ENCODE results near the gene C10orf67. TPM values are rescaled to one million over a fixed set of nuclear protein-coding genes. Genes with fewer than 3 reads are reported as not detected.
"Not testable (repeated sequence)": the region's sequence is repeated elsewhere in the genome, so short reads cannot be mapped to it uniquely, and the experiment has no call there.

The C10orf67 gene
- polyA plus RNA-seq, 3 donors = 0.45 TPM; not detected in 2

DNA sequence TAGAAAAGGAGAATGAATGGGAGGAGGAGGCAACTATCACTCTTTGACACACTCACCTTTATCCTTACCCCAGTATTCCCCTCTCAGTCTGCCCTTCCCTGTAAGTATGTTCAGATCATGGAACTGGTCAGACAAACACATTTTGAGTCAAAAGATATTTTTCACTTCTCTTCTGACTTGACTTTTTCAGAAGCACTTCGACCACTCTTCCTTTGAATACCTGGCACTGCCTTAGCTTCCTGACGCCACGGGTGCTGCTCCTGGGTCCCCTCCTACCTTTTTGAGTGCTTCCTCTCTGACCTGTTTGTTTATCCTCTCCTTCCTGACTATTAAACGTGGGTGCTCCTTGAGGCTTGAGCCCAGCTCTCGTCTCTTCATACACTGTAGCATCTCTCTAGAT lies 19.8 kb upstream of the C10orf67 start:
- 48 to 69% (median 49%) methylated on average over 5 of the region's 5 CpGs for WGBS, 3 donors
- no peak overlapping the region for H3K27ac ChIP-seq (ENCODE audit: low read depth, low read length)

DNA sequence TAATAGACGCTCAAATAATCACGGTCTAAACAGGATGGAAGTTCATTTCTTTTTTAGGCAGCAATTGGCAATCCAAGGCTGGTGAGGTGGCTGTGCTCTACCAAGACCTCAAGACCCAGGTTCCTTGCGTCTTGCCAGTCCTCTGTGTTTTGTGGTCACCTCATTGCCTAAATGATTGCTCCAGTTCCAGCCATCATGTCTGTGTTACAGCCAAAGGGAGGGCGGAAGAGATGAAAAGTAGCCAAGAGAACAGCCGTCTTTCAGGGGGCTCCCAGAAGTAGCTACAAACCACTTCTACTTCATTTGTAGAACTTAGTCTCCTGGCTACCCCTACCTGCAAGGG lies 19.2 kb upstream of the C10orf67 start:
- WGBS, 3 donors = 88 to 94% (median 91%) methylated on average over 5 of the region's 5 CpGs
- H3K27ac ChIP-seq (ENCODE audit: low read depth, low read length) = no peak overlapping the region

DNA sequence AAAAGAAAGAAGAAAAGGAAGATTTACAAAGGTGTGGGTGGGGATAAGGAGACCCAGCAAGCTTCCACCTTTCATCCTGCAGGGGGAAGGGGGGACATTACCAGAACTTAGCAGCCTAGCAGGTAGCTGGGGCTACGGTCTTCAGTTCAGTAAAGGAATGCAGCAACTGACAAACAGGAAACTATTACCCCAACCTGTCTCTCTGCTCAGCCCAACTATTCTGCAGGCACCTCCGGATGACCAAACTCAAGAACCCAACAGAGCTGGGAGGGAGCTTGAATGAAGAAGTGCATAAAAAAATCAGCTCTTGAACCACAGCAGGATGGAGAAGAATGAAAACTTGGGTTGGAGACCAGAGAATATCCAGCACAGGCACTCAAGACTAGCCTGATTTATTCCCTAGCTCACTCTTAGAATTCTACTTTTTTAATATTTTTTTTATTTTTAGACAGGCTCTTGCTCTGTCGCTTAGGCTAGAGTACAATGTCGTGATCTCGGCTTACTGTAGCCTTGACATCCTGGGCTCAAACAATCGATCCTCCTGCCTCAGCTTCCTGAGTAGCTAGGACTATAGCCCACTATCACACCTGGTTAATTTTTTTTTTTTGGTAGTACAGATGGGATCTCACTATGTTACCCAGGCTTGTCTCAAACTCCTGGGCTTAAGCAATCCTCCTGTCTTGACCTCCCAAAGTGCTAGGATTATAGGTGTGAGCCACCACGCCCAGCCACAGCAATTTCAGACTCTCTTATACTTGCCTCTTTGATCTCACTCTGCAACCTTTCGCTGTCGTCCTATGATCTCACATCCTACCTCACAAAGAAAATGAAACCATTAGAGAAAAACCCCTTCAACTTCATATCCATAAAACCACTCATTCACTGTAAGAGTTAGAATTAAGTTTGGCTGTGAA lies 18.5 kb upstream of the C10orf67 start:
- WGBS, 3 donors = 74 to 81% (median 78%) methylated on average over 9 of the region's 9 CpGs
- no peak overlapping the region for H3K27ac ChIP-seq (ENCODE audit: low read depth, low read length)

DNA sequence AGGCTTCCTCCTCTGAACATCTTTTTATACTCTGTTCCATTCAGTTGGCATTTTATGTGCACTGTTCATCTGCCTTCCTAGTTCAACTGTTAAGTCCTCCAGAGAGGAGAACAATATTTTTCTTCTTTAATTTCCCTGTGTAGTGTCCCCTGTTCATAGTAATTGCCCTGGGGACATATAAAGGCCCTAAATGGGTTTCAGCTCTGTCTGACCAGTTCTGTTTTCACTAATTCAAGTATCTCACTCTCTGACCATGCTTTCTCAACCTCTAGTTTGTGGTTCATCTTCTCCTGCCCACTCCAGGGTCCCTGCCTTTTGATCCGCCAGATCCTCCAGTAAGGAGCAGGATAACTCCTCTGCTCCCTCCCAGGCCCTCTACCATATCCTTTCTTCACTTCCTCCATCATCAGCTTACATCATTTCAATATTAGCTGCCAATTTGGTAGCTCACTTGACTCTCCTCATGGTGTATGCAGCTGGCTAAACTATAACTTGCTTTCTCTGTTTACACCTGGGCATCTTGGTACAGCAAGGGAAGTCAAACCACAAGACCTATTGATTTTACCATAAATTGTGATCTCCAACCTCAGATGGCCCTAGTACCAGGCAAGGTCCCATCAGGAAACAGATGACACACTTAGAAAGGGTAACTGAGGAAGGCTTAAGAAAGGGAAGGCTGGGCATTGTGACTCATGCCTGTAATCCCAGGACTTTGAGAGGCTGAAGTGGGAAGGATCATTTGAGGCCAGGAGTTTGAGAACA lies 17.7 kb upstream of the C10orf67 start:
- no peak overlapping the region for H3K27ac ChIP-seq (ENCODE audit: low read depth, low read length)
- WGBS, 3 donors = 72 to 88% (median 86%) methylated on average over 1 of the region's 1 CpG

DNA sequence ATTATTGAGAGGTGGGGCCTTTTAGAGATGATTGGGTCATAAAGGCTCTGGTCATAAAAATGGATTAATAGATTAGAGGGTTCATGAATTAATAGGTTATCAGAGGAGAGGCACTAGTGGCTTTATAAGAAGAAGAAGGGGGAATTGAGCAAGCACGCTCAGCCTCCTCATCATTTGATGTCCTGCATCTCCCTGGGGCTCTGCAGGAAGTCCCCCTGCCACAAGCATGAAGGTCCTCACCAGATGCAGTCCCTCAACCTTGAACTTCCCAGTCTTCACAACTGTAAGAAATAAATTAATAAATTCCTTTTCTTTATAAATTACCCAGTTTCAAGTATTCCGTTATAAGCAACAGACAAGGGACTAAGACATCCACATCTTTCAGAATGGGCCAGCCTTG lies 17.1 kb upstream of the C10orf67 start:
- 85 to 96% (median 92%) methylated on average over 2 of the region's 2 CpGs for WGBS, 3 donors
- H3K27ac ChIP-seq (ENCODE audit: low read depth, low read length) = no peak overlapping the region

DNA sequence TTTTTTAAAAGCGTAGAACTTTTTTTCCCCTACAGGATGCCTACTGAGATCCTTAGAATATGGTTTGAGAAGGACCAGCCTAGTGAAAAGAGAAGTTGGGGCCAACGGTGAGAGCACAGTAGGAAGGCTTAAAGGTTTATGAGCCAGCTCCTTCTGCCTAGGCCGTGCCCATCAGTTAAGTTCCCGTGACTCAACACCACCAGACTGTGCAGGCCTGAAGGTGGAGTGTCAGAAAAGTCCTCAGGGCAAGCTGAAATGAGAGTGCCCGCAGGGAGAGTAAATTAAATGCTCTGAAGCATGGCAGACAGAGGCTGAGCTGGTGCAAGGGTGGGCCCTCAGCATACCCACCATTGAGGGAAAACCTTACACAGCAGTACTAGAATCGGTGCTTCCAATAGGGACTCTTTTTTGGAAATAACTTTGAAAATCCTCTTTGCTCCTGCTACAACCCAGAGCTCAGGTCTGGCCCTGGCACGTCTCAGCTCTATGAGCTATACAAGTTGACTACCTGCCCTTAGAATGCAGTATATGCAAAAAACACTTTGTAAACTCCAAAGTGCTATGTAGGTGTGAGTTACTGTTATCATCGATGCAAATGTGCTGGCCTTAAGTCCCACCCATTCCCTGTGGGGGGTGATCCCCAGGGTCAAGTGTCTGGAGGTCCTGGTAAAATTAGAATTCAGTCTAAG lies 15.2 kb upstream of the C10orf67 start:
- WGBS, 3 donors = 80 to 90% (median 85%) methylated on average over 8 of the region's 8 CpGs
- no peak overlapping the region for H3K27ac ChIP-seq (ENCODE audit: low read depth, low read length)

DNA sequence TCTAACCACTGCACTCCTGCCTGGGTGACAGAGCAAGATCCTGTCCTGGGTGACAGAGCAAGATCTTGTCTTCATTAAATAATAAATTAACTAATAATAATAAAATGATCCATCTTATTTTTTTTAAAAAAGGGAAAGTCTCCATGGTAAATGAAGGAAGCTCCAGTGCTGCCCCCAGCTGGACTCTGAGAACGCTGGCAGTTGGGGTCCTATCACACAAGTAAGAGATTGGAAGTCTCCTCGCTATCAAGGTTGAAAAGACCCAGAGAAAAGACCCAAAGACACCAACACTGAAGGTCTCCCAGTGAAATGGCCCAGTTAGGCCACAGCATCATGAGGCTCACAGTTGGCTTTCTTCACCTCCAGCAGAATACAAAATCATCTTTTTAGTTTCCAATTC lies 13.8 kb upstream of the C10orf67 start:
- H3K27ac ChIP-seq (ENCODE audit: low read depth, low read length) = no peak overlapping the region
- 60 to 84% (median 77%) methylated on average over 2 of the region's 2 CpGs for WGBS, 3 donors

DNA sequence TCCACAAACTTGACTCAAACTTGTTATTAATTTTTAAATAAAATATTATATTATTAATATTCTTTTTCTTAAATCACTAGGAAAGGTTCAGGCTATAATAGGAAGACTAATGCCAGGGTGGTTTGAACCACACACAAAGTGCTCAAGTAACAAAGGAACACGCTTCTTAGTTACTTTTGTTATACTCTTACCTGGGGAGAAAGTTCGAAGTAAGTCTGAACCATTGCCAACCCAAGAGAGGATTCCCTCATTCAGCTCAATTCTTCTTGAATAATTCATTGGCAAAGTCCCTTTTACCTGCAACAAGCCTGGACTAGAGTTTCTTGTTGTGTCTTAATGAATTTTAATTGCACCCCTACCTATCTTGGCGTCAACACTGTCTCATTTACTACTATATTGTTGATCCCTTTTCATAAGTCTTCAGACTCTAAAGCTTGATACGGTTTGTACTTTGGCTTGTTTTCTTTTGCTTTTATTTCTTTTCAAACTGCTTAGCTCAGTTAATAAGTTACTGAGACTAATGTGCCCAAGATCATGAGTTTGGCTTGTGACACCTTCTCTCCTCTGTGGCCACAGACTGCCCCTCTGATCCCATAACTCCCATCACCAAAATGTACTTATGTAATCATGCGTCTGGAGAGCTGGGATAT lies 10.2 kb upstream of the C10orf67 start:
- H3K27ac ChIP-seq (ENCODE audit: low read depth, low read length) = no peak overlapping the region
- 76 to 89% (median 79%) methylated on average over 5 of the region's 5 CpGs for WGBS, 3 donors

DNA sequence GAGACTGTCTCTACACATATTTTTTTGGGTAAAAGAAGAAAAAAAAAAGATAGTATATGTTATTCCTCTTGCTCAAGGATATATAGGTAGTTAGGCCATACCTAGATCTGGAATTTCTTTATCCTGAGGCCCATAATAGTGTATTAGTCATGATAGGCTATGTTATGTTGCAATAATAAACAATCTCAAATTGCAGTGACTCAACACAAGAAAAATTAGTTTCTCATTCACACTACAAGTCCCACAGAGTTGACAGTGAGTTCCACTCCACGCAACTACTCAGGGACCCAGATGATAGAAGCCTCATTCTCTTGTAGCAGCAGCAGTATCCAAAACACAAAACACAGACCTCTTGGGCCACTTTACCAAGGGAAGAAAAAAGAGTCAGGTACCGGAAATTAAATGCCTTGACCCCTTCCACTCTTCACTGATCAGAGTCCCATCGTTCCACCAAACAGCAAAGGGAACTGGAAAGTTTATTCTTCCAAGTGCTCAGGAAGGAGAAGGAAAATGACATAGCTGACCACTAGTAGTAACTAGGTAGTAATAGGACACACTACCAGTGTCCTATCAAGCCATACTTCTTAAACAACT lies 7.4 kb upstream of the C10orf67 start:
- WGBS, 3 donors = 85 to 90% (median 88%) methylated on average over 3 of the region's 3 CpGs
- no peak overlapping the region for H3K27ac ChIP-seq (ENCODE audit: low read depth, low read length)

DNA sequence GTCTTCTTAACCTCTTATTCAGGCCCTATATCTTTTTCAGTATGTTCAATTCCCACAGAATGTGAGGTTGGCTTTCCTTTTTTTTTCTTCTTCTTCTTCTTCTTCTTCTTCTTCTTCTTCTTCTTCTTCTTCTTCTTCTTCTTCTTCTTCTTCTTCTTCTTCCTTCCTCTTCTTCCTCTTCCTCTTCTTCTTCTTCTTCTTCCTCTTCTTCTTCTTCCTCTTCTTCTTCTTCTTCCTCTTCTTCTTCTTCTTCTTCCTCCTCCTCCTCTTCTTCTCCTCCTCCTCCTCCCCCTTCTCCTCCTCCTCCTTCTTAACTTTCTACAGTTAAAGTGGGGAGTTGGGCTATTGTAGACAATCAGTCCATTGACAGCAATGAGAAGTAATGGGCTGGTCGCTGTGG lies 6.1 kb upstream of the C10orf67 start:
- not testable (repeated sequence) for H3K27ac ChIP-seq (ENCODE audit: low read depth, low read length)
- 62 to 91% (median 87%) methylated on average over 1 of the region's 1 CpG for WGBS, 3 donors

DNA sequence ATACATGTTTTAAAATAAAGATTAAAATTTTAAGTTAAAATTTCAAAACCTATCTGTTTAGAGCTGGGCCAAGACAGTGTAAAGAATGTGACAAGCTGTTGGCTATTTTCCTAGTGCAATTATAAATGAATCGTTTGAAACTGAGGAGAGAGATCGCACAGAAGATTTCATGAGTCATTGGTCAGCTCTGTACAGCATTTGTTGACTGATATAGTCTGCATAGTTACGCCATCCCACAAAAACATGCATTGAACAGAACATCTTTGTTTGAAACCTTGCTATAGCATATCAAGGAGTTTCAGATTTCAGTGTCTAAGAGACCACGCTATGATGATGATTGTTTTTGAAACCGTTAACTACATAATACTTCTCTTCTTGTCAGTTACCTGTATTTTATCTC lies 1.3 kb upstream of the C10orf67 start:
- 57 to 73% (median 73%) methylated on average over 5 of the region's 5 CpGs for WGBS, 3 donors
- H3K27ac ChIP-seq (ENCODE audit: low read depth, low read length) = no peak overlapping the region

DNA sequence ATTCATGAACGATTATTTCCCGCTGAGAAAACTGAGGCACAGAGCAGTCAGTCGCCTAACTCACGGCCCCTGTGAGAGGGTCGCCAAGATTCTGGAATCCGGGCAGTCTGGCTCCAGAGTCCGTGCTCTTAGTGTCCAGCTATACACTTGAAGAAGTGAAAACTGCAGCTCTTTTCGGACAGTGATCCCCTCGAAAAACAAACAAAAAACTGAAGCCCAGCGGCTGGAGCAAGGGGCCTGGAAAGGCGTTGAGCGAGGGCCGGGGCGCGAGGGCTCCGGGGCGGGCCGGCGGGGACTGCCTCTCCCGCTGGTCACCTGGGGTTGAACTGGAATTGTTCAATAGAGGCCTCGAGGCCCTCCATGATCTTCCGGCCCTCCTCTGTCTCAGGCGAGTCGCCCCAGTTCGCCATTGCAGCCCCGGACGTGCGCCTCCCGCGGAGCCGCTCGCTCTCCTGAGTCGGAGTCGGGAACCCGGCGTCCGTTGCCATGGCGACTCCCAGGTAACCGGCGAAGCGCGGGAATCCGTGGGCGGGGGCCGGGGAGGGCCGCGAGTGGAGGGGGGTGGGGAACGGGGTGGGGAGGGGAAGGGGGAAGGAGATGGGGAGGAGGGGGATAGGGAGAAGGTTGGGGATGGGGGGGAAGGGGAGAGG lies 881 bp downstream of the C10orf67 start:
- 12 to 15% (median 14%) methylated on average over 42 to 48 of the region's 48 CpGs for WGBS, 3 donors
- no peak overlapping the region for H3K27ac ChIP-seq (ENCODE audit: low read depth, low read length)

DNA sequence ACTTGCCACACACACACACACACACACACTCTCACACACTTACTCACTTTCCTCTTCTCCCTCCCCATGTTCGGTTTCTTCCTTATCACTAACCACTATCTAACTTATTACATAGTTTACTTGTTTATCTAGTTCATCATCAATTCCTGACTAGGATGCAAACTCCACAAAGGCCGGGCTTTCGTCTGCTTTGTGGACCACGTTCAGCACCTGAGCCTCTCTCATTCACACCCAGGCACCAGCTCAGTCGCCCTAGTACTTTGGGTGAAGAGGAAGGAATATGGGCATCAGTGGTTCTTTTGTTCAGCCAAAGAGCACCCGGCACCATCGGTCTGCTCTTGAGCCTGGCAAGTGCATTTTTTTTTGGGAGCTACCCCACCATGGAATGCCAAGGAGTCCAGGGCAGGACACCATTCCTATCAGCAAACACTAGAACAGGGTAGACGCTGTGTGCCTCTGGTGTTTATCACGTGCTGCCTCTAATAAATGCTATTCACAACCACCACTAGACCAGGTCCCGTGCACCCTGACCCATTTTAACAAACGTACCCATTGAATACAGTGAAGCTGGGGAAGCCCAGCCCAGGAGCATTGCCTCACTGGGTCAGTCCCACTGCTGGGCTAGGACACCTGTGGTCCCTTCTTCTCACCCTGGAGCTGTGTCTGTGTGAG lies 2.2 kb downstream of the C10orf67 start:
- 77 to 83% (median 79%) methylated on average over 11 of the region's 11 CpGs for WGBS, 3 donors

DNA sequence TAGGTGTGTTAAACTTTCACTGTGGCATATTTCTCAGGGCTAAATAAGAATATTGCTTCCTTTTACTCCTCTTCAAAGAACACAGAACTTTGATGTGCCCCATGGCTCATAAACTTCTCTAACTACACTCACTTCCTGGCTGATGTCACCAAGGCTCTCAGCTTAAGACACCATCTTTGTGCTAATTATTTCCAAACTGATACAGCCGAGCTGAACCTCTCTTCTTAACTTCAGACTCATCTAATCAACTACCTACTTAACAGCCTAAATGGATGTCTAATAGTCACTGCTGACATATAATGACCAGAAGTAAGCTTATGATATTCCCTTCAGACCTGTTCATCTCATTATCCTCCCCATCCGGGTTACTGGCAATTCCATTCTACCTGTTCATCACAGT lies 3.6 kb downstream of the C10orf67 start:
- H3K27ac ChIP-seq (ENCODE audit: low read depth, low read length) = no peak overlapping the region
- 44 to 52% (median 47%) methylated on average over 2 of the region's 2 CpGs for WGBS, 3 donors

More for the DNA sequence above, 2.2 kb downstream of the C10orf67 start:
- H3K27ac ChIP-seq (ENCODE audit: low read depth, low read length) = no peak overlapping the region

DNA sequence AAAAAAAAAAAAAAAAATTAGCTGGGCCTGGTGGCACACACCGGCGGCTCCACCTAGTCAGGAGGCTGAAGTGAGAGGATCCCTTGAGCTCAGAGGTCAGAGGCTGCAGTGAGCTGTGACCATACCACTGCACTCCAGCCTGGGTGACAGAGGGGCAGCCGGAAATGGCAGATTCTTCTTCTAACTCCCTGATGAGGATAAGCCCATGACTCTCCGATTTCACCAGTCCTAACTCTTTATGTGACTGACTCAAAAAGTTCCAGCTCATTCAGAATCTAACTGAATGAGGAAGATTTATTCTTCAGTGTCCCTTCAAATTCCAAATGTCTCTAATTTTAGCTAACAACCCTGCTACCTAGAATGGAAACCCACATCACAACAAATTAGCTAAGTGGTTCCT lies 4.2 kb downstream of the C10orf67 start:
- 84 to 90% (median 89%) methylated on average over 4 of the region's 4 CpGs for WGBS, 3 donors

DNA sequence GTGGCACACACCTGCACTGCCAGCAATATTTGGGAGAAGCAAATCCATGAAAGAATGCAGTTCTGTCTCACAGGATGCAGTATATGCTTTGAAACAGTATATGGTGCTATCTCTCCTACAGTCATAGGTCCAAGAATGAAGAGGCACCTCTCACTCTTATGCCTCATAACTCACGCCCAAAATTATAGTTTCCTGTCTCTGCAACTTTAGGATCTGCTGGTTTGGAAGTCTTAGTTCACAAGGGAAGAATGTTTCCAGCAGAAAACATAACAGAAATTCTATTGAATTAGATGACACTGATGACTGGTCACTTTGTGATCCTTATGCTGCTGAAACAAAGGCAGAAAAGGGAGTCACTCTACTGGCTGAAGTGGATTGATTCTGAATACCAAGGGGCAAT lies 5.7 kb downstream of the C10orf67 start:
- 59 to 71% (median 61%) methylated on average over 1 of the region's 1 CpG for WGBS, 3 donors
- H3K27ac ChIP-seq (ENCODE audit: low read depth, low read length) = no peak overlapping the region

More for the DNA sequence above, 4.2 kb downstream of the C10orf67 start:
- H3K27ac ChIP-seq (ENCODE audit: low read depth, low read length) = no peak overlapping the region

DNA sequence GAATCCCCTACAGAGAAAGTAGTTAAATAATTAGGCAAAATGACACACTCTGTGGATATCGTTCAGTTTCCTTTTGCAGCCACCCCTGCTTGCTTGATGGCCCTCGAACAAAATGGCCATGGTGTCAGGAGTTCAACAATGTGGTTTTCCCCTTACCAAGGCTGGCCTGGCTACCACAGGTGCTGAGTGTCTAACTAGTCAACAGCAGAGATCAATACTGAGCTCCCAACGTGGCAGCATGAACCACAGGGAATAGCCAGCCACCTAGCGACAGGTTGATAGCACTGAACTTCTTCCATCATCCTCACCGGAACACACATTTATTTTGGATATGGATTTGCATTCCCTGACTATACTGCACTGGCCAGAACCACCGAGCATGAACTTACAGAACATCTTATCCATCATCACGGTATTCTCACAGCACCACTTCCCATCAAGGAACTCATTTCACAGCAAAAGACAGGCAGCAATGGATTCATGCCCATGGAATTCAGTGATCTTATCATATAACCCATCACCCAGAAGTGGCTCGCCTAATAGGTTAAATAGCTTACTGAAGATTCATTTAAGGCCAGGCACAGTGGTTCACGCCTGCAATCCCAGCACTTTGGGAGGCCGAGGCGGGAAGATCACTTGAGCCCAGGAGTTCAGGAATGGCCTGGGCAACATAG lies 6.3 kb downstream of the C10orf67 start:
- H3K27ac ChIP-seq (ENCODE audit: low read depth, low read length) = no peak overlapping the region
- WGBS, 3 donors = 57 to 80% (median 75%) methylated on average over 11 of the region's 11 CpGs

Data from adipose tissue (tissue), 3 donors.